GM19025 (cell line): ENCODE results near the gene CEP85.
A peak's percentile ranks its signal among the peaks of the same experiment; 100 is the strongest.
"Not testable (repeated sequence)": the region's sequence is repeated elsewhere in the genome, so short reads cannot be mapped to it uniquely, and the experiment has no call there.

Source experiments
- ATAC-seq: cut with Tn5 transposase; IDR thresholded peaks from one replicate; pipeline ENCODE4 v1.9.1; 2021; ENCODE audit warnings: mild to moderate bottlenecking, low read depth, moderate library complexity; ENCODE audit not compliant: unreplicated experiment

CEP85 gene

DNA sequence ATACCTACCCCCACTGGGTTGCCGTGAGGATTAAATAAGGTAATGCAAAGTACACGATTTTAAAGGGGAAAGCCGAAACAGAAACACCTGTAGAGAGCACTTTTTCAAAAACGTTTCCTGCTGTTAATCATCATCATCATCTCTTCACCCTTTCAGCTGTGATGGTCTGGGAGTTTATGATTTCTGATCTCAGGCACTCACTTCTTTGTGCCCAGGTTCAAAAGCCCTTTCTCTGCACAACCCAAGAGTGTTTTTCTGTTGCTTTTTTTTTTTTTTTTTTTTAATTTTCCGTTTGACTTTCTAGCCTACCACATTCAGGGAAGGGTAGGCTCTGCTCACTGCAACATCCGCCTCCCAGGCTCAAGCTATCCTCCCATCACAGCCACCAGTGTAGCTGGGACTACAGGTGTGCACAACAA lies 73.4 kb downstream of the CEP85 start:
- no peak for ATAC-seq

DNA sequence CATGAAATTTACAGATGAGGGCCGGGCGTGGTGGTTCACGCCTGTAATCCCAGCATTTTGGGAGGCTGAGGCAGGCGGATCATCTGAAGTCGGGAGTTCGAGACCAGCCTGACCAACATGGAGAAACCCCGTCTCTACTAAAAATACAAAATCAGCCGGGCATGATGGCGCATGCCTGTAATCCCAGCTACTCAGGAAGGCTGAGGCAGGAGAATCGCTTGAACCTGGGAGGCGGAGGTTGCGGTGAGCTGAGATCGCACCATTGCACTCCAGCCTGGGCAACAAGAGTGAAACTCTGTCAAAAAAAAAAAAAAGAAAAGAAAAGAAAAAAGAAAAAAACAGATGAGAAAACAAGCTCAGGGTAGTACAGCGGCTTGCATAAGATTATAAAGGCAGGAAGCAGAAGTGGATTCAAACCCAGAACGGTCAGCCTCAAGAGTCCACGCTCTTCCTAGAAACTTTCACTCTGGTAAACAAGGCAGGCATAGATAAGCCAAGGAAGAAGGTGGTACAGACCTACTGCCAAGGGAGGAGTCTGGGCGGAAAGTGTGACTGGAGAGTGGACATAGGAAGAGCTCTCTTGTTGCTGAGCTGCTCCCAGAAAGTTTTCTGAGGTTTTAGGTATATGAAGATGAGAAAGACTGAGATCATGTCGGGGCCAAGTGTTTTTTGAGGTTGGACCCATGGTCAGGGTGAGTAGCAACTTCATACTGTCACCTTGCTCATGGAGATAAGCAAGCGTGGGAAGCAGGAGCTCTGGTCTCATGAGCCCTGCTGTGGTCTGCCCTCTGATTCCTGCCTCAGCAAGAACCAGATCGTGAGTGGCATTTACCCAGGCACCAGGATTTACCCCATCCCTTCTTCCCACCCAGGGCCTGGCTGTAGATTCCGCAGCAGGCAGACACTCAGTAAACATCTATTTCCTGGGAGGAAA lies 74.2 kb downstream of the CEP85 start:
- not testable (repeated sequence) for ATAC-seq

DNA sequence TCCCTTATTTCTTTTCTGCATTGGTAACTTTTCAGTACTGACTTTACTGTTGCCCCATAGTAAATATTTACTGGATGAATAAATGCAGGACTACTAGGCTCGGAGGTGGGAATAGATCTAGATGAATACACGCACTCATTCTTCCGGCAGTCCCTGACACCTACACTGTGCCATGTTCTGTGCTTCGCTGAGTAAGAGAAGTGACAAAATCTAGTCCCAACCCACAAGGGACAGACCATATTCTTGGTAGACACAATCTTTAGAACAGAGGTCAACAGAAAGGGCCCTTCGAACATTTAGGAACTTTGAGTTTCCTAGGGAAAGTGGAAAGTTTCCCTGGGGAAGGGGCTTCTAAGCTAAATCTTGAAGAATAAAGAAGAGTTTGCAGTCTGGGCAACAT lies 80.5 kb downstream of the CEP85 start:
- no peak for ATAC-seq

DNA sequence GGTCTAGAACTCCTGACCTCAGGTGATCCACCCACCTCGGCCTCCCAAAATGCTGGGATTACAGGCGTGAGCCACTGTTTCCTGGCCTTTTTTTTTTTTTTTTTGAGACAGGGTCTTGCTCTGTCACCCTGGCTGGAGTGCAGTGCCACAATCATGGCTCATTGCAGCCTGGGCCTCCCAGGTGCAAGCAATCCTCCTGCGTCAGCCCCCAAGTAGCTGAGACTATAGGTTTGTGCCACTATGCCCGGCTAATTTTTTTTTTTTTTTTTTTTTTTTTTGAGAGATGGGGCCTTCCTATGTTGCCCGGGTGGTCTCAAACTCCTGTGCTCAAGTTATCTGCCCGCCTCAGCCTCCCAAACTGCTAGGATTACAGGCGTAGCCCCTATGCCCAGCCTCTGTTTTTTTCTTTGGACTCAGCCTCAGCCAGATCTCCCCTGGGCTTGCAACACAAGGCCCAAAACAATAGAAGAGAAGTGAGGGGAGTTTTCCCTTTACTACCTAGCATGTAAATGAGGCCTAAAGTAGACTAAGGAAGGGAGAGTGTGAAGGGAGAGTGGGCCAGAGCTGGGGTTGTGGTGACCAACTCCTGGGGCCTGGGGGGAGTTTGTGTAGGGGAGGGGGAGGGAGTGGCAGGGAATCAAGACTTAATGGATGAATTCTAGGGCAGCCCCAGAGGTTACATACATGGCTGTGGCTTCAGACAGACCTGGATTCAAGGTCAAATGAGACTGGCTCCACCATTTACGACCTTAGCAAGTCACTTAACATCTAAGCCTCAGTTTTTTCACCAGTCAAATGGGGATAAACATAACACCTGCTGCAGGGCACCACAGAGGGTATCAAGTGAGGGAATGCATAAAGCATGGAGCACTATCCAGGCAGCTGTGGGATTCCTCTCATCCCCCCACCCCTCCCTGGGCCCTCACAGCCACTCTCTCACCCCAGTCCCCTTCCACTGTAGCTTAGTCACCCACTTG lies 82.2 kb downstream of the CEP85 start:
- ATAC-seq = no peak

DNA sequence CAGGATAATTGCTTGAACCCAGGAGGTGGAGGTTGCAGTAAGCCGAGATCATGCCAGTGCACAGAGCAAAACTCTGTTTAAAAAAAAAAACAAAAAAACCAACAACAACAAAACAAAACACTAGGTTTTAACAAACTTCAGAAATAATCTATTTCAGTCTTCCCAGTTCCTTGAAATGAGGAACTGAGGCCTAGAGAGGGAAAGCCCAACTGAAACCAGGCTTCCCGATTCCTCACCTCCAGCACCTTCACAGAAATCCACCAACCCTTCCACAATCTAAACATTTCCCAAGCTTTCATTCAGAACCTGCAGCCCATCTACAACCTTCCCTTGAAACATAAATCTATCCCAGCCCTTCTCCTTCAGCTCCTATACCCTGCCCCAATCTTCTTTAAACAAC lies 83.1 kb downstream of the CEP85 start:
- no peak for ATAC-seq

DNA sequence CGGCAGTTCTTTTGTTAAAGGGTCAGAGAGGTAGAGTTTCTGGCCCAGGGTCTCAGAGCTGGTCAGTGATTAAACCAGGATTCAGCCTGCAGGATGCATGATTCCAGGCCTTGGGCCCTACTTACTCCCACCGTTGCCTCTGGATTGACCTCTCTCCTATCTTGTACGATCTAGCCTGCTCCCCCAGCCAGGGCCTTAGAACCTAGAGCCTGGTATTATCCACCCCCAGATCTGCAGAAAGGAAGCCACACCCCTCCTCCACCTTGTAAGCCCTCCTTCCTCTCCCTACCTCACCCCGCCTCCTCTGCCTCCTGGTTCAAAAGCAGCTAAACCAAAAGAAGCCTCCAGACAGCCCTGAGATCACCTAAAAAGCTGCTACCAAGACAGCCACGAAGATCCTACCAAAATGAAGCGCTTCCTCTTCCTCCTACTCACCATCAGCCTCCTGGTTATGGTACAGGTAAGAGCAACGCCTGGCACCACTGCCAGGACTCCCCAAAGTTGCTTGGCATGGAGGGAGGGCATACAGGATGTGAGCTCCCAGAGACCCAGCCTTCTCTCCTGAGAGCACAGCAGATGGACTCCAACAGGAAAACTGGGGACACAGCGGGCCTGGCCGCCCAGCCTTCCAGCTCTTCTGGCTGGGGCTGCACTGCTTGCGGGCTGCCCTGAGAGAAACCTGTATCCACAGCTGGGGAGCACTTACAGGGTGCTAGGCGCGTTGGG lies 83.8 kb downstream of the CEP85 start, which contains the start of gene CD52:
Gene CD52, plus strand, starts transcription at position 347 of the 726 bp plus-strand sequence. Its CDS starts 60 bp downstream, at position 407.
- ATAC-seq = peak; percentile 32

DNA sequence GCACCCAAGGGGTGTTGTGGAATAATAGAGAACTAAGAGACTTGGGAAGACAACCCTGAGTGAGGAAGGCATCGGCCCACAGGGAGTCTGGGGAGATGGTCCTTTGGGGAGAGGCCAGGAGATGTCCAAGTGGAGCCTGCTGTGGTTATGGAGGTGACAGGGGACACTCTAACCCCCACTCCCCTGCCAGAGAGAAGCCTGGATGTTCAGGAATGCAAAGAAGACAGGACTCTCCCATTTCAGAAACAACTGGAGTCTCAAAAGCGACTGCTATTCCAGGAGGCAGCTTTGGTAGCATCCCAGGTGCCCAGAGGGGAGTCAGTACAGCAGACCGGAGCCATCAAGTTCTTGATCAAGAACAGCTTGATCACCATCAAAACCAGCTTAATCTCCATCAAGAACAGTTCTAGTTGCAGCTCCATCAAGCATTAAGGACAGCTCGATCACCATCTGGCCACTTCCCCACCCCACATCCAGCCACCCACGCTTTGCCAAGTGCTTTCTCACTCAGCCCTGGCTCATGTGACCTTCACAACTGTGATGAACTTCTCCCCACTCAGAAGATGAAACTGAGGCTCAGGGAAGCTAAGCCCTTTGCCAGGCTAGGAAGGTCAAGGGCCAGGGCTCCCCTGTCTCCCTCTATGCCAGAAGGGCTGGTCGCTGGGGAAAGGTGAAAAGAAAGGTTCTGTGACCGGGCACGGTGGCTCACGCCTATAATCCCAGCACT lies 84.5 kb downstream of the CEP85 start:
- ATAC-seq = no peak

DNA sequence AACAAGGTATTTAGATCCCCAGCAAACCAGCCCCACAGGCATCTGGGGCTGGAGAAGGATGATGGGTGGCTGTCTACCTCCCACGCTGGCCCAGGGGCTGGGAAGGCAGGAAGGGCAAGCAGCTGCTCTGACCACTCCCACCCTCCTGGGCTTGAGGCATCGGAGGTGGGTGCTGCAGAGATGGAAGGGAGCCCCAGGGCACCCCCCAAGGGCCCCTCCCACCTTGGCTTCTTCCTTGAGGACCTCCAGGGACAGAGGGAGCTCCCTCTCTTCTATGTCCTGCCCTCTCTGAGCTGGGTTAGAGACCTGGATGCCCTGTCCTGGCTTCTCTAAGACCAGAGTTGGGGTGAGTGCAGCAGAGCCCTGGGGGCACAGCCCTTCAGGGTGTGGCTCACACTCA lies 86.9 kb downstream of the CEP85 start:
- ATAC-seq = no peak

DNA sequence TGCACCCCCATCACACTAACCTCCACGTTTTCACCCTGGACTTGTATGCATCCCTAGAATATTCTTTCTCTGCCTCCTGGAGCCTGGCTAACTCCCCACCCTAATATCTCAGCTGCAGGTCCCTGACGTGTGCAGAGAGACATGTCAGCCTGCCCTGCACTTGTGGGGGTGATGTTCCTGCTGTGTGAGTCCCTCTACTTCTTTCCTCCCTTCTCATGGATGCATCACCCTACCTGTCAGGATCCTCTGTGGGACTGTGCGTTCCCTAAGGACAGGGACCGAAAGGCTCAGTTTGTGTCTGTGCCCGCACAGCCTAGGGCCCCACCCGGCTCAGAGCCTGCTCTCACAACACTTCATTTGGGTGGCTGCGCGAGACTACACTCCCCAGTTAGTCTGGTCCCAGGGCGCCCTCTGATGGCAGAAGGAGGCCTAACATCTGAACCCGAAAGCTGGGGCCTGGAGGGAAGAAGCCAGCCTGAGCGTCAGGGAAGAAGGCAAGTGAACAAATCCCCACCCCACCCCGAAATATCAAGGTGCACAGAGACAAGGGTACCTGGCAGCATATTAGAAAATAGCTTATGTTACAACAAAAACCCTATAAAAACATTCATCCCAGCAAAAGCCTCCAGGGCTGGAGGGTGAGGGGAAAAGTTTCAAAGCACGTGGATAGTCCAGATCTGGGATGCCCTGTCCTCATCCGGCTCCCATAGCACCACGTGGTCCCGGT lies 87.5 kb downstream of the CEP85 start:
- peak; percentile 42 for ATAC-seq

DNA sequence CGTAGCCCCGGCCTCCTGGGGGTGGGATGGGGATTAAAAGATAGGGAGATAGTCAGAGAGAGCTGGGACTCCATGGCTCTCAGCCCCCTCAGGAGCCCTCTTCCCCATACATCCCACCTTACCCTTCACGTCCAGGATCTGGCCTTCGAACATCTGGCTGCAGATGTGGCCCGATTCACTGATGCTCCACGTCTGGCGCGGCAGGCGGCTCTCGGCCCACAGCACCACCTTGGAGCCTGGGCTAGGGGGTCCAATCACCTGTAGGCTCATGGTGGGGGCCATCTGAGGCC lies 88.0 kb downstream of the CEP85 start:
- no peak for ATAC-seq

DNA sequence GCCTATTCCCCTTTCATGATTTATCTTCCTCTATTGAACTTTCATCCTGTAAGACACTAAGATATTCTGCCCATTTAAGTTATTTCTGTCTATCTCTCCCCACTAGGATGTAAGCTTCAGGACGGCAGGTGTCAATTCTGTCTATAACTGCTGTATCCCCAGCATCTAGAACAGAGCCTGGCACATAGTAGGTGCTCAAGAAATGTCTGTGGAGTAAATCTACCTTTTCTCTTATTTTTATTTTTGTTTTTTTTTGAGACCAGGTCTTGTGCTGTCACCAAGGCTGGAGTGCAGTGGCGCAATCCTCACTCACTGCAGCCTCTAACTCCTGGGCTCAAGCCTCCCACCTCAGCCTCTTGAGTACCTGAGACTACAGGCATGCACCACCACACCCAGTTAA lies 89.4 kb downstream of the CEP85 start:
- ATAC-seq = no peak

DNA sequence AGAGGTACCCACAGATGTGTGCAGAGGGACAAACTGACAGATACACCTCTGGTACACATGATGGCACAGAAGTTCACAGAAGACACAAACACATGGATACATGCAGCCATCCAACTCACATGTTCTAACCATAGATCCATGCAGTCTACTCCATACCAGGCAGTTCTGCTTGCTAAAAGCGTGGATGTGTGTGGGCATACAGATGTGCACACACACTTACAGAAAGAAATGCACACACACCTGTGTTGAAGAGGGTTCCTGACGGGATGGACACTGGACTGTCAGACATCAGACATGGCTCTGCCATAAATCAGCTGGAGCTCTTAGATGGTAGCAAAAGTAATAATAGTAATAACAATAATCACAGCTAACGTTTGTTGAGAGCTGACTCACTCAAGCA lies 90.5 kb downstream of the CEP85 start:
- no peak for ATAC-seq

DNA sequence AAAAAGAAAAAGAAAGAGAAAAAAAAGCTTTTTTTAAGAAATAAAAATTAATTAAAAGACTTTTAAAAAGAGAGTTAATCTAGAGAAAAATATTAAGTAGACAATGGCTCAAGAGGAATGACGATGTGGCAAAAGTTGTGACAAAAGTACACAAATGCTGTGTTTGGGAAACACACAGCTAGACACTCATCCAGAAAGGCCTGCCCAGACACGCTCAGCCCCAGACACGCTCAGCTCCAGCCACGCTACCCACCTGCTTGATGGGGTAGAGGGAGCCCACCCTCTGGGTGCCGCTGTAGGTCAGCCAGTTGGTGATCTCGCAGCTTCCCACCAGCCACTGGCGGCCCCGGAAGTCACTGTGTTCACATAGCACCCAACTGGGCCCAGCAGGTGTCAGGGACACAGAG lies 94.0 kb downstream of the CEP85 start:
- ATAC-seq = no peak
